ENCODE results near the gene ATN1.
"Not testable (repeated sequence)": the region's sequence is repeated elsewhere in the genome, so short reads cannot be mapped to it uniquely, and the experiment has no call there.

Gene ATN1, protein sequence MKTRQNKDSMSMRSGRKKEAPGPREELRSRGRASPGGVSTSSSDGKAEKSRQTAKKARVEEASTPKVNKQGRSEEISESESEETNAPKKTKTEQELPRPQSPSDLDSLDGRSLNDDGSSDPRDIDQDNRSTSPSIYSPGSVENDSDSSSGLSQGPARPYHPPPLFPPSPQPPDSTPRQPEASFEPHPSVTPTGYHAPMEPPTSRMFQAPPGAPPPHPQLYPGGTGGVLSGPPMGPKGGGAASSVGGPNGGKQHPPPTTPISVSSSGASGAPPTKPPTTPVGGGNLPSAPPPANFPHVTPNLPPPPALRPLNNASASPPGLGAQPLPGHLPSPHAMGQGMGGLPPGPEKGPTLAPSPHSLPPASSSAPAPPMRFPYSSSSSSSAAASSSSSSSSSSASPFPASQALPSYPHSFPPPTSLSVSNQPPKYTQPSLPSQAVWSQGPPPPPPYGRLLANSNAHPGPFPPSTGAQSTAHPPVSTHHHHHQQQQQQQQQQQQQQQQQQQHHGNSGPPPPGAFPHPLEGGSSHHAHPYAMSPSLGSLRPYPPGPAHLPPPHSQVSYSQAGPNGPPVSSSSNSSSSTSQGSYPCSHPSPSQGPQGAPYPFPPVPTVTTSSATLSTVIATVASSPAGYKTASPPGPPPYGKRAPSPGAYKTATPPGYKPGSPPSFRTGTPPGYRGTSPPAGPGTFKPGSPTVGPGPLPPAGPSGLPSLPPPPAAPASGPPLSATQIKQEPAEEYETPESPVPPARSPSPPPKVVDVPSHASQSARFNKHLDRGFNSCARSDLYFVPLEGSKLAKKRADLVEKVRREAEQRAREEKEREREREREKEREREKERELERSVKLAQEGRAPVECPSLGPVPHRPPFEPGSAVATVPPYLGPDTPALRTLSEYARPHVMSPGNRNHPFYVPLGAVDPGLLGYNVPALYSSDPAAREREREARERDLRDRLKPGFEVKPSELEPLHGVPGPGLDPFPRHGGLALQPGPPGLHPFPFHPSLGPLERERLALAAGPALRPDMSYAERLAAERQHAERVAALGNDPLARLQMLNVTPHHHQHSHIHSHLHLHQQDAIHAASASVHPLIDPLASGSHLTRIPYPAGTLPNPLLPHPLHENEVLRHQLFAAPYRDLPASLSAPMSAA (N-terminal part only)

GRCh38 chr12:6927379-6928021 is at the start of gene ATN1:
TSS of gene ATN1 (plus strand) at chr12:6927959. CDS start at chr12:6934002, 6,043 bp downstream.
- no peaks in the 10 kb centered on the region for H3K36me3 ChIP-seq
- peak within 1 kb of the TSS; percentile 54 to 70 for H3K4me3 ChIP-seq (ENCODE audit: low read depth in 1 of 2, low read length in 1 of 2)
- no peaks in the 10 kb centered on the region for H3K9me3 ChIP-seq
- no peak within 1 kb of the TSS for H3K27ac ChIP-seq
- no peak for TF ChIP-seq CTCF (IDR thresholded peaks at IDR 0.05)
- H3K4me1 ChIP-seq (ENCODE audit: control insufficient read depth in 1 of 2, insufficient read depth in 1 of 2, low read depth in 1 of 2, low read length in 1 of 2), result peaks cover 19 to 32% of the 10 kb centered on the region in 2 experiments
- peaks cover 82% of the 10 kb centered on the region for H3K27me3 ChIP-seq

DNA sequence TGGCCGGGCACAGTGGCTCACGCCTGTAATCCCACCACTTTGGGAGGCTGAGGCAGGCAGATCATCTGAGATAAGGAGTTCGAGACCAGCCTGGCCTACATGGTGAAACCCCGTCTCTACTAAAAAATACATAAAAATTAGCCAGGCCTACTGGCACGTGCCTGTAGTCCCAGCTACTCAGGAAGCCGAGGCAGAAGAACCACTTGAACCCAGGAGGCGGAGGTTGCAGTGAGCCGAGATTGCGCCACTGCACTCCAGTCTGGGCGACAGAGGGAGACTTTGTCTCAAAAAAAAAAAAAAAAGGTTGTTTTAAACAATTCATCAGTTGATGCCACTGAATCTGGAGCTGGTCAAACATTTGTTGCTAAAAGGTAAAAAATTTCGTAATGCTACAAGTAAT is 47.9 kb upstream of the ATN1 start:
- H3K27ac ChIP-seq, result peak overlapping the region; percentile 29
- not testable (repeated sequence) for H3K9me3 ChIP-seq; H3K27me3 ChIP-seq; H3K4me3 ChIP-seq (ENCODE audit: low read depth in 1 of 2, low read length in 1 of 2)
- H3K36me3 ChIP-seq, result peaks cover 22% of the 10 kb centered on the region
- peaks cover 5 to 13% of the 10 kb centered on the region in 2 experiments for H3K4me1 ChIP-seq (ENCODE audit: control insufficient read depth in 1 of 2, insufficient read depth in 1 of 2, low read depth in 1 of 2, low read length in 1 of 2)

DNA sequence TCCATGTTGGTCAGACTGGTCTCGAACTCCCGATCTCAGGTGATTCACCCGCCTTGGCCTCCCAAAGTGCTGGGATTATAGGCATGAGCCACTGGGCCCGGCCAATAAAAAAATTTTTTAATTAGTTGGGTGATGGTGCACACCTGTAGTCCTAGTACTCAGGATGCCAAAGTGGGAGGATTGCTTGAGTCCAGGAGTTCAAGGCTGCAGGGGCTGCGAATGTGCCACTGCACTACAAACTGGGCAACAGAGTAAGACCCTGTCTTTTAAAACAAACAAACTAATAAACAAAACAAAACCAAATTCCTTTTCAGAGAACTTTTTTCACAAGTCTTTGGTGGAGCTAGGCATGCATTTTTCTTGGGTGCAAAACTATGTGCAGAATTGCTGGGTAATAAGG is 44.5 kb upstream of the ATN1 start:
- H3K9me3 ChIP-seq, result no peaks in the 10 kb centered on the region
- no peaks in the 10 kb centered on the region for H3K27me3 ChIP-seq
- peaks cover 19 to 30% of the 10 kb centered on the region in 2 experiments for H3K4me1 ChIP-seq (ENCODE audit: control insufficient read depth in 1 of 2, insufficient read depth in 1 of 2, low read depth in 1 of 2, low read length in 1 of 2)
- no peak overlapping the region for H3K4me3 ChIP-seq (ENCODE audit: low read depth in 1 of 2, low read length in 1 of 2)
- H3K36me3 ChIP-seq, result peaks cover 23% of the 10 kb centered on the region
- no peak for TF ChIP-seq CTCF (IDR thresholded peaks at IDR 0.05)
- no peak overlapping the region for H3K27ac ChIP-seq

DNA sequence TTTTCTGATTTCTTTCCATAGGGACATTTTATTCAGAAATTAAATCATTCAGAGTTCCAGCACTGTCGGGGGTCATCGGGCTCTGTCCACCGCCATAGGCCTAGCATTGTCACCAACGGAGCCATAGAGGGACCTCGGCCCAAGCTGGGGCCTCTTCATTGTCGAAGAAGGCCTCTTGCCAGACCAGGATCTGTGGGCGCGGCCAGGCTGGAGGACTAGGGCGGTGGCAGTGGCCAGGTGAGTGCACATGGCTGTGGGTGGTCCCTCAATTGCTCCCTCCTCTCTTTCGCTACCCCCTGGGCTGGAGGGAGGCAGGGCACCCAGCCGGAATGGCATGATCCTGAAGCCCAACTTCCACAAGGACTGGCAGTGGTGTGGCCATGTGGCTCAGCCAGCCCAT is 44.1 kb upstream of the ATN1 start:
- Histone ChIP-seq H3K36me3 (peaks cover 23% of the 10 kb centered on the region), H3K4me3 (ENCODE audit: low read depth in 1 of 2, low read length in 1 of 2) (no peak overlapping the region), H3K9me3 (no peaks in the 10 kb centered on the region), H3K27ac (no peak overlapping the region), H3K27me3 (no peaks in the 10 kb centered on the region), H3K4me1 (ENCODE audit: control insufficient read depth in 1 of 2, insufficient read depth in 1 of 2, low read depth in 1 of 2, low read length in 1 of 2) (peaks cover 19 to 30% of the 10 kb centered on the region in 2 experiments)
- no peak for TF ChIP-seq CTCF (IDR thresholded peaks at IDR 0.05)

DNA sequence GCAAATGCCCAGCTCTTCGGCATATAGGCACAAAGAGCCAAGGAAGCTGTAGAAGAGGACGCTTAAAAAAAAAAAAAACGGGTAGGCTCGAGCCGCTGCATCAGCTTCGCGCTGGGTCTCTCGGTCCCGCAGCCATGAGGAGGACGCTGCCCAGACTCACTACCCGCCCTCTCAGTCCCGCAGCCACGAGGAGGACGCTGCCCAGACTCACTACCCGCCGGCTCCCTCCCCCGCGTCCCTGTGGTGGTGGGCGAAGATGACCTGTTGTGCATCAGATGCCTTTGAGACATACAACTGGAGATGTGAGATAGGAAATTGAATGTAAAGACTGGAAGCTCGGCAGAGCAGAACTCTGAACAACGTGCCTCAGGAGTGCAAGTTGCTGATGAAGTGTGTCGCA is 43.2 kb upstream of the ATN1 start:
- no peak for TF ChIP-seq CTCF (IDR thresholded peaks at IDR 0.05)
- Histone ChIP-seq H3K9me3 (no peaks in the 10 kb centered on the region), H3K27me3 (no peaks in the 10 kb centered on the region), H3K36me3 (peaks cover 23% of the 10 kb centered on the region), H3K27ac (no peak overlapping the region), H3K4me1 (ENCODE audit: control insufficient read depth in 1 of 2, insufficient read depth in 1 of 2, low read depth in 1 of 2, low read length in 1 of 2) (peaks cover 18 to 29% of the 10 kb centered on the region in 2 experiments), H3K4me3 (ENCODE audit: low read depth in 1 of 2, low read length in 1 of 2) (no peak overlapping the region)

GRCh38 chr12:6886206-6886999 is 41.4 kb upstream of the ATN1 start:
- Histone ChIP-seq H3K27ac (peak overlapping the region; percentile 20), H3K4me1 (ENCODE audit: control insufficient read depth in 1 of 2, insufficient read depth in 1 of 2, low read depth in 1 of 2, low read length in 1 of 2) (peaks cover 32 to 38% of the 10 kb centered on the region in 2 experiments), H3K36me3 (peaks cover 23% of the 10 kb centered on the region)
- H3K9me3 ChIP-seq; H3K27me3 ChIP-seq; H3K4me3 ChIP-seq (ENCODE audit: low read depth in 1 of 2, low read length in 1 of 2): not testable (repeated sequence)
